ENCODE measurements around the gene TPK1.

DNA sequence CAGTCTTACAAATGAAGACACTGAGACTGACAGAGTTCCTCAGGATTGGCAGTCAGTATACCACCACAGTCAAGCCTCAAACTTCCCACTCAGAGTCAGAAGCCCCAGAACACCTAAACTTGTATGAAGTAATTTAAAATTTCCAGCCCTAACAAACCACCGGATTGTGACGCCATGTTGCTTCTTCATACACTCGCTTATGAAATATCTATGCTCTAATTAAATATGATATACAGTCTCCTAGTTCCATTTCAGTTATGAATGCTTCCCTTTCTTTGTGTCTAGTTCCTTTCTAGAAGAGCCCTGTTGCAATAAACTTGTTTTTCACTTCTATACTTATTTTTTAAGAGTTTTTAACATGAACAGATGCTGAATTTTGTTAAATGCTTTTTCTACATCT is 260.4 kb downstream of the TPK1 start:
- no peak for TF ChIP-seq POLR2A (IDR thresholded peaks at IDR 0.05)
- TF ChIP-seq, protein P1, sequence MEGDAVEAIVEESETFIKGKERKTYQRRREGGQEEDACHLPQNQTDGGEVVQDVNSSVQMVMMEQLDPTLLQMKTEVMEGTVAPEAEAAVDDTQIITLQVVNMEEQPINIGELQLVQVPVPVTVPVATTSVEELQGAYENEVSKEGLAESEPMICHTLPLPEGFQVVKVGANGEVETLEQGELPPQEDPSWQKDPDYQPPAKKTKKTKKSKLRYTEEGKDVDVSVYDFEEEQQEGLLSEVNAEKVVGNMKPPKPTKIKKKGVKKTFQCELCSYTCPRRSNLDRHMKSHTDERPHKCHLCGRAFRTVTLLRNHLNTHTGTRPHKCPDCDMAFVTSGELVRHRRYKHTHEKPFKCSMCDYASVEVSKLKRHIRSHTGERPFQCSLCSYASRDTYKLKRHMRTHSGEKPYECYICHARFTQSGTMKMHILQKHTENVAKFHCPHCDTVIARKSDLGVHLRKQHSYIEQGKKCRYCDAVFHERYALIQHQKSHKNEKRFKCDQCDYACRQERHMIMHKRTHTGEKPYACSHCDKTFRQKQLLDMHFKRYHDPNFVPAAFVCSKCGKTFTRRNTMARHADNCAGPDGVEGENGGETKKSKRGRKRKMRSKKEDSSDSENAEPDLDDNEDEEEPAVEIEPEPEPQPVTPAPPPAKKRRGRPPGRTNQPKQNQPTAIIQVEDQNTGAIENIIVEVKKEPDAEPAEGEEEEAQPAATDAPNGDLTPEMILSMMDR (IDR thresholded peaks at IDR 0.05), result no peak

Measured in right lobe of liver (tissue), 4 donors.